Keratinocyte (primary cell): Measurements from ENCODE around the gene ZNF41. TPM values are rescaled to one million over a fixed set of nuclear protein-coding genes. Genes with fewer than 3 reads are reported as not detected.

ENCODE experiments used
- DNase-seq: peaks from one replicate; pipeline ENCODE4 v3.0.0-alpha.2; 2011; ENCODE audit warnings: low read depth, missing footprints, low spot score
- FAIRE-seq: peaks from 2 replicates; lab custom pipeline; 2011; peaks lifted over from hg19 to GRCh38; lab: Jason Lieb, UNC
- H2AFZ ChIP-seq: 2 replicates; pipeline ENCODE4 v1.6.0; 2012; ENCODE audit warnings: low read length, control low read depth, inconsistent platforms; ENCODE audit not compliant: control insufficient read depth
- H3K27ac ChIP-seq: 2 replicates; pipeline ENCODE4 v1.5.1; 2011; ENCODE audit warnings: low read length; ENCODE audit not compliant: control insufficient read depth, insufficient read depth
- H3K27me3 ChIP-seq: 3 replicates; pipeline ENCODE4 v1.6.0; 2011; ENCODE audit warnings: low read length; ENCODE audit not compliant: control insufficient read depth, insufficient read depth; ENCODE audit errors: extremely low read depth
- H3K36me3 ChIP-seq, 2 experiments: 2 replicates in 1 of 2; 3 replicates in 1 of 2; pipeline ENCODE4 v1.5.1; 2011; ENCODE audit warnings: low read length in 2 of 2, mild to moderate bottlenecking in 1 of 2; ENCODE audit not compliant: control insufficient read depth in 2 of 2, insufficient read depth in 2 of 2; ENCODE audit errors: extremely low read depth in 1 of 2
- H3K4me1 ChIP-seq: 3 replicates; pipeline ENCODE4 v1.5.1; 2011; ENCODE audit warnings: low read length; ENCODE audit not compliant: control insufficient read depth, insufficient read depth; ENCODE audit errors: extremely low read depth
- H3K4me2 ChIP-seq: 3 replicates; pipeline ENCODE4 v1.6.0; 2011; ENCODE audit warnings: low read depth, low read length; ENCODE audit not compliant: control insufficient read depth, insufficient read depth; ENCODE audit errors: extremely low read depth
- H3K4me3 ChIP-seq, 3 experiments: fragments of 200-600 bp in 1 of 3; sonication (generic) in 1 of 3; 2 replicates in 2 of 3; 3 replicates in 1 of 3; pipeline ENCODE4 v1.5.1; 2011 to 2016; ENCODE audit warnings: low read length in 3 of 3, mild to moderate bottlenecking in 3 of 3, control low read depth in 2 of 3, inconsistent platforms in 1 of 3, low read depth in 1 of 3, mixed read lengths in 1 of 3, mixed run types in 1 of 3, moderate library complexity in 1 of 3; ENCODE audit not compliant: control insufficient read depth in 2 of 3, insufficient read depth in 2 of 3; ENCODE audit errors: extremely low read depth in 1 of 3
- H3K79me2 ChIP-seq: 2 replicates; pipeline ENCODE4 v1.6.0; 2012; ENCODE audit warnings: low read length; ENCODE audit not compliant: control insufficient read depth, insufficient read depth
- H3K9ac ChIP-seq: 3 replicates; pipeline ENCODE4 v1.6.0; 2011; ENCODE audit warnings: low read length; ENCODE audit not compliant: control insufficient read depth, insufficient read depth; ENCODE audit errors: extremely low read depth
- H3K9me1 ChIP-seq: 3 replicates; pipeline ENCODE4 v1.6.0; 2011; ENCODE audit warnings: low read length; ENCODE audit not compliant: control insufficient read depth, insufficient read depth; ENCODE audit errors: extremely low read depth
- H3K9me3 ChIP-seq: 2 replicates; pipeline ENCODE4 v1.5.1; 2012; ENCODE audit warnings: low read depth, low read length; ENCODE audit not compliant: control insufficient read depth
- H4K20me1 ChIP-seq: 3 replicates; pipeline ENCODE4 v1.6.0; 2011; ENCODE audit warnings: low read length; ENCODE audit not compliant: control insufficient read depth, insufficient read depth; ENCODE audit errors: extremely low read depth
- CTCF ChIP-seq, 3 experiments: IDR thresholded peaks in 1 of 3; conservative IDR thresholded peaks in 1 of 3; optimal IDR thresholded peaks in 1 of 3; 2 replicates in 2 of 3; 3 replicates in 1 of 3; pipeline versions ENCODE3 to v1.5.1; 2011; ENCODE audit warnings: low read length in 3 of 3, mild to moderate bottlenecking in 3 of 3, moderate library complexity in 2 of 3, control low read depth in 1 of 3, inconsistent platforms in 1 of 3; ENCODE audit not compliant: insufficient read depth in 2 of 3; ENCODE audit errors: extremely low read depth in 1 of 3
- EZH2 ChIP-seq: IDR thresholded peaks from one replicate; pipeline ENCODE4 v1.6.1; 2012; ENCODE audit warnings: inconsistent platforms, mild to moderate bottlenecking, low read length, moderate library complexity
- dilution Hi-C: fragments of 300-500 bp; cut with MboI; formaldehyde crosslinking; loops from one replicate; pipeline ENCODE4 v1.7.0; 2020; ENCODE audit warnings: low sequenced_read_pairs; ENCODE audit not compliant: extremely low pct_ligation_motif_present
- polyA plus RNA-seq, 5 experiments: library from polyadenylated mRNA; depleted of rRNA in 3 of 5; stranded (reverse) in 3 of 5; stranded (forward) in 1 of 5; unstranded in 1 of 5; fragments of >200 nt; gene quantifications; 1 replicate in 1 of 5; 2 replicates in 3 of 5; 3 replicates in 1 of 5; pipeline versions ENCODE4 v1.2.1 to v1.2.3, GENCODE V29; 2011 to 2012; ENCODE audit warnings: missing spikeins in 2 of 5, low read depth in 1 of 5, low replicate concordance in 1 of 5

ZNF41 gene
- polyA plus RNA-seq, 1 donor (not counting 4 experiments of a cell fraction or from before 2014, with no cell fraction given): 5.0 TPM

GRCh38 chrX:47448165-47448806 lies 34.7 kb downstream of the ZNF41 start:
- Histone ChIP-seq H3K9ac (no peak overlapping the region), H3K79me2 (no peaks in the 10 kb centered on the region), H2AFZ (no peak overlapping the region), H3K27ac (no peak overlapping the region), H3K4me1 (no peaks in the 10 kb centered on the region), H3K9me1 (no peaks in the 10 kb centered on the region), H3K36me3 (no peaks in the 10 kb centered on the region), H3K9me3 (peaks cover 13% of the 10 kb centered on the region), H3K27me3 (no peaks in the 10 kb centered on the region), H4K20me1 (no peaks in the 10 kb centered on the region), H3K4me2 (no peak overlapping the region), H3K4me3 (no peak overlapping the region)
- FAIRE-seq (no peak), DNase-seq (no peak)
- no peak for TF ChIP-seq CTCF (optimal IDR thresholded peaks at IDR 0.05 in 1 of 3, IDR thresholded peaks at IDR 0.05 in 1 of 3, conservative IDR thresholded peaks at IDR 0.05 in 1 of 3; ENCODE audit: extremely low read depth in 1 of 3, insufficient read depth in 2 of 3, low read length in 3 of 3)
- no peak for TF ChIP-seq EZH2
- dilution Hi-C loops: no loop called here

DNA sequence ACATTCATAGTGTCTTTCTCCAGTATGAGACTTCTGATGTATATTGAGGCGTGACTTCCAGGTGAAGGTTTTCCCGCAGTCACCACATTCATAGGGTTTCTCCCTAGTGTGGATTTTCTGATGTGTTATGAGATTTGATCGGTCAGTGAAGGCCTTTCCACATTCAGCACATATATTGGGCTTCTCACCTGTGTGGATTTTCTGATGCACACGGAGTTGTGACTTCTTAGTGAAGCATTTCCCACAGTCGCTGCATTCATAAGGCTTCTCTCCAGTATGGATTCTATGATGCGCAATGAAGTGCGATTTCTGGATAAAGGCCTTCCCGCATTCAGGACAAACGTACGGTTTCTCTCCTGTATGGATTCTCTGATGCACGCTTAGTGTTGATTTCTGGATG lies 35.4 kb downstream of the ZNF41 start:
- FAIRE-seq (no peak), DNase-seq (no peak)
- dilution Hi-C loops: no loop called here
- H3K9ac ChIP-seq: no peak overlapping the region
- H3K9me1 ChIP-seq: no peaks in the 10 kb centered on the region
- H3K4me1 ChIP-seq: no peaks in the 10 kb centered on the region
- peaks cover 13% of the 10 kb centered on the region for H3K9me3 ChIP-seq
- no peak overlapping the region for H3K4me3 ChIP-seq
- H3K4me2 ChIP-seq: no peak overlapping the region
- no peaks in the 10 kb centered on the region for H3K36me3 ChIP-seq
- H3K27ac ChIP-seq: no peak overlapping the region
- TF ChIP-seq CTCF (optimal IDR thresholded peaks at IDR 0.05 in 1 of 3, IDR thresholded peaks at IDR 0.05 in 1 of 3, conservative IDR thresholded peaks at IDR 0.05 in 1 of 3; ENCODE audit: extremely low read depth in 1 of 3, insufficient read depth in 2 of 3, low read length in 3 of 3) (no peak), EZH2 (no peak)
- no peaks in the 10 kb centered on the region for H3K27me3 ChIP-seq
- no peaks in the 10 kb centered on the region for H4K20me1 ChIP-seq
- H2AFZ ChIP-seq: no peak overlapping the region
- no peaks in the 10 kb centered on the region for H3K79me2 ChIP-seq
